Measurements from ENCODE around the gene ZSCAN32.

DNA sequence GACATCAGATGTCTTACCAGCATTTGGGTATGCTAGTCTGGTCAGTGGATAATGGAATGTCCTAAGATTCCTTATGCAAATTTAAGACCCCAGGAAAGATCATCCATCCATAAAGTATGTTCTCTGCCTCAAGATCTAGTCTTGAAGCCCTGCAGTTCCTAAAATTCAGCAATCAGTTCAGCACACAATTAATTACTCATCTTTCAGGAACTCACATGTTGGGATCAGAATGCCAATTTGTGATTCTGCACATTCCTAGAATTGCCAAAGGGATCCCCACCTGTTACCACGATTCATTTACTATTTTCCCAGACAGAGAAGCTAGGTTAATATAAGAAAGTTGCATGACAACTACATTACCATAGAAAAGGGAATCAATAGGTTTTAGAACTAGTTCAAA lies 41.9 kb downstream of the ZSCAN32 start:
- TF ChIP-seq, protein P1, sequence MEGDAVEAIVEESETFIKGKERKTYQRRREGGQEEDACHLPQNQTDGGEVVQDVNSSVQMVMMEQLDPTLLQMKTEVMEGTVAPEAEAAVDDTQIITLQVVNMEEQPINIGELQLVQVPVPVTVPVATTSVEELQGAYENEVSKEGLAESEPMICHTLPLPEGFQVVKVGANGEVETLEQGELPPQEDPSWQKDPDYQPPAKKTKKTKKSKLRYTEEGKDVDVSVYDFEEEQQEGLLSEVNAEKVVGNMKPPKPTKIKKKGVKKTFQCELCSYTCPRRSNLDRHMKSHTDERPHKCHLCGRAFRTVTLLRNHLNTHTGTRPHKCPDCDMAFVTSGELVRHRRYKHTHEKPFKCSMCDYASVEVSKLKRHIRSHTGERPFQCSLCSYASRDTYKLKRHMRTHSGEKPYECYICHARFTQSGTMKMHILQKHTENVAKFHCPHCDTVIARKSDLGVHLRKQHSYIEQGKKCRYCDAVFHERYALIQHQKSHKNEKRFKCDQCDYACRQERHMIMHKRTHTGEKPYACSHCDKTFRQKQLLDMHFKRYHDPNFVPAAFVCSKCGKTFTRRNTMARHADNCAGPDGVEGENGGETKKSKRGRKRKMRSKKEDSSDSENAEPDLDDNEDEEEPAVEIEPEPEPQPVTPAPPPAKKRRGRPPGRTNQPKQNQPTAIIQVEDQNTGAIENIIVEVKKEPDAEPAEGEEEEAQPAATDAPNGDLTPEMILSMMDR (IDR thresholded peaks at IDR 0.05): no peak
- TF ChIP-seq POLR2A (IDR thresholded peaks at IDR 0.05): no peak
